ENCODE measurements around the gene ZBTB20.

GRCh38 chr3:115068799-115069198 is 78.3 kb downstream of the ZBTB20 start:
- TF ChIP-seq EZH2phosphoT487 (IDR thresholded peaks at IDR 0.05; ENCODE audit: low read length) (no peak), CTCF (IDR thresholded peaks at IDR 0.05; ENCODE audit: low read length) (no peak)

Data from MM.1S (cell line).